Loucy (cell line): ENCODE measurements around the gene LKAAEAR1.

ENCODE experiments used
- EZH2phosphoT487 ChIP-seq: fragments of 200-600 bp; IDR thresholded peaks from 2 replicates; pipeline ENCODE4 v1.6.1; 2018; ENCODE audit warnings: antibody characterized with exemption, mild to moderate bottlenecking, moderate library complexity, borderline replicate concordance
- TF ChIP-seq, protein P1 (sequence below): fragments of 200-600 bp; sonication (generic); conservative IDR thresholded peaks from 2 replicates; pipeline ENCODE4 v1.5.1; 2014; ENCODE audit warnings: mild to moderate bottlenecking, antibody characterized with exemption, low read length

DNA sequence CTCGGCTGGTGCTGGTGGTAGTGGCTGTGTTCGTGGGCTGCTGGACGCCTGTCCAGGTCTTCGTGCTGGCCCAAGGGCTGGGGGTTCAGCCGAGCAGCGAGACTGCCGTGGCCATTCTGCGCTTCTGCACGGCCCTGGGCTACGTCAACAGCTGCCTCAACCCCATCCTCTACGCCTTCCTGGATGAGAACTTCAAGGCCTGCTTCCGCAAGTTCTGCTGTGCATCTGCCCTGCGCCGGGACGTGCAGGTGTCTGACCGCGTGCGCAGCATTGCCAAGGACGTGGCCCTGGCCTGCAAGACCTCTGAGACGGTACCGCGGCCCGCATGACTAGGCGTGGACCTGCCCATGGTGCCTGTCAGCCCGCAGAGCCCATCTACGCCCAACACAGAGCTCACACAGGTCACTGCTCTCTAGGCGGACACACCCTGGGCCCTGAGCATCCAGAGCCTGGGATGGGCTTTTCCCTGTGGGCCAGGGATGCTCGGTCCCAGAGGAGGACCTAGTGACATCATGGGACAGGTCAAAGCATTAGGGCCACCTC, 14.3 kb upstream of the LKAAEAR1 start:
- TF ChIP-seq, protein P1, sequence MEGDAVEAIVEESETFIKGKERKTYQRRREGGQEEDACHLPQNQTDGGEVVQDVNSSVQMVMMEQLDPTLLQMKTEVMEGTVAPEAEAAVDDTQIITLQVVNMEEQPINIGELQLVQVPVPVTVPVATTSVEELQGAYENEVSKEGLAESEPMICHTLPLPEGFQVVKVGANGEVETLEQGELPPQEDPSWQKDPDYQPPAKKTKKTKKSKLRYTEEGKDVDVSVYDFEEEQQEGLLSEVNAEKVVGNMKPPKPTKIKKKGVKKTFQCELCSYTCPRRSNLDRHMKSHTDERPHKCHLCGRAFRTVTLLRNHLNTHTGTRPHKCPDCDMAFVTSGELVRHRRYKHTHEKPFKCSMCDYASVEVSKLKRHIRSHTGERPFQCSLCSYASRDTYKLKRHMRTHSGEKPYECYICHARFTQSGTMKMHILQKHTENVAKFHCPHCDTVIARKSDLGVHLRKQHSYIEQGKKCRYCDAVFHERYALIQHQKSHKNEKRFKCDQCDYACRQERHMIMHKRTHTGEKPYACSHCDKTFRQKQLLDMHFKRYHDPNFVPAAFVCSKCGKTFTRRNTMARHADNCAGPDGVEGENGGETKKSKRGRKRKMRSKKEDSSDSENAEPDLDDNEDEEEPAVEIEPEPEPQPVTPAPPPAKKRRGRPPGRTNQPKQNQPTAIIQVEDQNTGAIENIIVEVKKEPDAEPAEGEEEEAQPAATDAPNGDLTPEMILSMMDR, result no peak
- TF ChIP-seq EZH2phosphoT487, result no peak
